Measurements from ENCODE around the gene CMYA5. TPM values are rescaled to one million over a fixed set of nuclear protein-coding genes. Genes with fewer than 3 reads are reported as not detected.

The CMYA5 gene
- total and polyA plus RNA-seq, 11 donors = 279 to 2,421 (median 983) TPM

DNA sequence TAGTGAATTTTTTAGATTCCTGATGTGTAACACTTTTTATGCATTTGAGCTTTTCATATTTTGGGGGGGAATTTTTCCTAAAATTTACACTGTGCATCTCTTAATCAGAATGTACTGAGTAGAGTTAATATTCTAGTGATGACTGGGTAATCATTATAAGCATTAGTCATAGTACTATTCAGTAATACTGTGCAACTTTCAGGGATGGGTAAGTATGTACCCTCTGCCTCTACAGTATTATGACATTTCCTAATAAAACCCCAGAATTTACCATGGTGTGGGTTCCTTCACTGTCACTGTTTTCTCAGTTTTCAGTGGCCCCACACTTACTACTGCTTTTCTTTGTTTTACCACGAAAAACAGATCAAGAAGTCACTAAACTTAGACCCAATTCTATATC is 2.8 kb upstream of the CMYA5 start:
- H3K4me3 ChIP-seq = no peak overlapping the region
- no peak overlapping the region for H3K27ac ChIP-seq
- H3K4me1 ChIP-seq = peaks cover 0 to 9% (median 0%) of the 10 kb centered on the region in 12 donors
- H3K27me3 ChIP-seq = no peaks in the 10 kb centered on the region
- TF ChIP-seq, protein P1, sequence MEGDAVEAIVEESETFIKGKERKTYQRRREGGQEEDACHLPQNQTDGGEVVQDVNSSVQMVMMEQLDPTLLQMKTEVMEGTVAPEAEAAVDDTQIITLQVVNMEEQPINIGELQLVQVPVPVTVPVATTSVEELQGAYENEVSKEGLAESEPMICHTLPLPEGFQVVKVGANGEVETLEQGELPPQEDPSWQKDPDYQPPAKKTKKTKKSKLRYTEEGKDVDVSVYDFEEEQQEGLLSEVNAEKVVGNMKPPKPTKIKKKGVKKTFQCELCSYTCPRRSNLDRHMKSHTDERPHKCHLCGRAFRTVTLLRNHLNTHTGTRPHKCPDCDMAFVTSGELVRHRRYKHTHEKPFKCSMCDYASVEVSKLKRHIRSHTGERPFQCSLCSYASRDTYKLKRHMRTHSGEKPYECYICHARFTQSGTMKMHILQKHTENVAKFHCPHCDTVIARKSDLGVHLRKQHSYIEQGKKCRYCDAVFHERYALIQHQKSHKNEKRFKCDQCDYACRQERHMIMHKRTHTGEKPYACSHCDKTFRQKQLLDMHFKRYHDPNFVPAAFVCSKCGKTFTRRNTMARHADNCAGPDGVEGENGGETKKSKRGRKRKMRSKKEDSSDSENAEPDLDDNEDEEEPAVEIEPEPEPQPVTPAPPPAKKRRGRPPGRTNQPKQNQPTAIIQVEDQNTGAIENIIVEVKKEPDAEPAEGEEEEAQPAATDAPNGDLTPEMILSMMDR (IDR thresholded peaks at IDR 0.05) = no peak
- TF ChIP-seq POLR2A (IDR thresholded peaks at IDR 0.05) = no peak
- no peak for DNase-seq
- 91 to 100% (median 97%) methylated on average over 1 of the region's 1 CpG for WGBS, 4 donors
- intact Hi-C loops (cut with DNase I) = loop anchor here in 2 of 10 donors (5.0 to 10.0 kb wide), 2 partner anchors 62 to 171 kb away; no protein-coding TSS in a partner anchor
- H3K36me3 ChIP-seq = peaks cover 0 to 57% (median 43%) of the 10 kb centered on the region in 9 donors
- H3K9me3 ChIP-seq = no peaks in the 10 kb centered on the region
- ATAC-seq = no peak

DNA sequence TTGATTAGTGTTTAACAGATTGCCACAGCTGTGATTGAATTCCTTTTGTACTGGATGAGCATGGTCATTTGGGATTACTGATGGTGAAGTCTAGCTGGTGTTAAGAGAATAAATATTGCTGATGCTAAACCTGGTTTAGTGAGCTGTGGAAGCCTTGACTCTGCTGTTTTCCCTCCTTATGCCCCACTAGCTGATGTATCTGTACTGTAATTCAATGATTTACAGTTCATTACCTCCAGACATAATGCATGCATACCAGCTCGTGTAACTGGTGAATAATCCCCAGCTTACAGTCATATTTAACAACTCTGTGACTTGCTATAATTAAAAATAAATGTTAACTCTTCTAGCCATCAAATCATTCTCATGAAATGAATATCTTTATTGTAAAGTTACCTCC is 1.7 kb upstream of the CMYA5 start:
- Histone ChIP-seq H3K27me3 (no peaks in the 10 kb centered on the region), H3K27ac (peak overlapping the region in 2 of 12 donors; percentile 96 to 97), H3K9me3 (no peaks in the 10 kb centered on the region), H3K4me1 (peaks cover 0 to 9% (median 0%) of the 10 kb centered on the region in 12 donors), H3K36me3 (peaks cover 0 to 46% (median 32%) of the 10 kb centered on the region in 9 donors), H3K4me3 (no peak overlapping the region)
- WGBS, 4 donors = 80 to 86% (median 83%) methylated on average over 1 of the region's 1 CpG
- ATAC-seq = no peak
- intact Hi-C loops (cut with DNase I) = loop anchor here in 2 of 10 donors (5.0 to 10.0 kb wide), 2 partner anchors 63 to 169 kb away; no protein-coding TSS in a partner anchor
- DNase-seq = no peak
- TF ChIP-seq, protein P1 (IDR thresholded peaks at IDR 0.05) = no peak
- TF ChIP-seq POLR2A (IDR thresholded peaks at IDR 0.05) = no peak

DNA sequence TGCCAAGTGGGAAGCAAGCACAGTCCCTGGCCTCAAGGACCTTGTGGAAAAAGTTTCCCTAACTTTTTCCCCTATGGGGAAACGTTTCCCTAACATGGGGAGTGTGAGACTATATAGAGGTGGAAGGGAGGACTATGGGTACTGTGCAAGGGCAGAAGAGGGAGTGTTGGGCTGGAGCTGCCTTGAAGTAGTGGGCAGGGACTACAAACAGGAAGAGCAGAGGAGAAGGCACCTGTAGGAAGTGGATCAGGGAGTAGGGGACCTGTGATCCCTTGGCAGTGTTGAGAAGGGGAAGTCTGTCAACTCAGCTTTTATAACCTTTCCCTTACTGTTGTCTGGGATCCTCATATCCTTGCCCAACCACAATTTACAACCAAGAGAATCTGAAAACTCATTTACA is 1.4 kb downstream of the CMYA5 start:
- H3K27ac ChIP-seq = peak overlapping the region; percentile 84 to 99 (median 94)
- no peaks in the 10 kb centered on the region for H3K9me3 ChIP-seq
- H3K36me3 ChIP-seq = peaks cover 0 to 18% (median 8%) of the 10 kb centered on the region in 9 donors
- intact Hi-C loops (cut with DNase I) = loop anchor here in 4 of 10 donors (5.0 to 10.0 kb wide), 5 partner anchors 36 to 164 kb away; partner anchors contain the start of gene TENT2 (in 1 of the 4)
- no peaks in the 10 kb centered on the region for H3K27me3 ChIP-seq
- H3K4me3 ChIP-seq = peak overlapping the region; percentile 19 to 76 (median 64)
- TF ChIP-seq POLR2A (IDR thresholded peaks at IDR 0.05) = peak in 1 of 2 donors; percentile 9
- TF ChIP-seq, protein P1 (IDR thresholded peaks at IDR 0.05) = no peak
- ATAC-seq (peak; percentile 44 to 67 (median 56)), DNase-seq (no peak)
- 27 to 44% (median 35%) methylated on average over 1 of the region's 1 CpG for WGBS, 4 donors
- H3K4me1 ChIP-seq = peaks cover 0 to 20% (median 5%) of the 10 kb centered on the region in 12 donors

DNA sequence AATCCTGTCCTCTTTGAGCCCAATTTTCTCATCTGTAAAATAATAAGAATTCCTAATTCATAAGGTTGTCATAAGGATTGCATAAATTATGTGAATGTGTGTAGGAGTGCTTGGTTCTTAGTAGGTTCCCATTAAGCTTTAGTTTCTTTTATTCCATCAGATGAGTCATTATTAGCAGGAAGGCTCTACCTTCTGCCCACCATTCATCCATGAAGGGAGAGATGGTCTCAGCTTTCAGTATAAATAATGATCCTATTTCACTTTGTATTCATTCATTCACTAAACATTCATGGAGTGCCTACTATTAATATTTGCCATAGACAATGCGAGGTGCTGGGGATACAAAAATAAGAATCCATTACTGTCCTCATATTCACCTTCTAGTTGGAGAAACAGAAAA is 3.0 kb downstream of the CMYA5 start:
- peaks cover 0 to 28% (median 10%) of the 10 kb centered on the region in 12 donors for H3K4me1 ChIP-seq
- H3K4me3 ChIP-seq = peak overlapping the region in 11 of 12 donors; percentile 40 to 76 (median 65)
- ATAC-seq (no peak), DNase-seq (no peak)
- no peaks in the 10 kb centered on the region for H3K9me3 ChIP-seq
- peak overlapping the region; percentile 70 to 99 (median 94) for H3K27ac ChIP-seq
- H3K27me3 ChIP-seq = no peaks in the 10 kb centered on the region
- WGBS, 4 donors = 63 to 70% (median 65%) methylated on average over 1 of the region's 1 CpG
- TF ChIP-seq POLR2A (IDR thresholded peaks at IDR 0.05) = no peak
- TF ChIP-seq, protein P1 (IDR thresholded peaks at IDR 0.05) = no peak
- intact Hi-C loops (cut with DNase I) = loop anchor here in 4 of 10 donors (5.0 to 10.0 kb wide), 5 partner anchors 35 to 162 kb away; partner anchors contain the start of gene TENT2 (in 1 of the 4)
- H3K36me3 ChIP-seq = peaks cover 0 to 3% (median 0%) of the 10 kb centered on the region in 9 donors
